Keratinocyte (primary cell): ENCODE measurements around the gene PLEKHH2. TPM values are rescaled to one million over a fixed set of nuclear protein-coding genes. Genes with fewer than 3 reads are reported as not detected.

ENCODE experiments used
- DNase-seq: peaks from one replicate; pipeline ENCODE4 v3.0.0-alpha.2; 2011; ENCODE audit warnings: low read depth, missing footprints, low spot score
- FAIRE-seq: peaks from 2 replicates; lab custom pipeline; 2011; peaks lifted over from hg19 to GRCh38; lab: Jason Lieb, UNC
- H2AFZ ChIP-seq: 2 replicates; pipeline ENCODE4 v1.6.0; 2012; ENCODE audit warnings: low read length, control low read depth, inconsistent platforms; ENCODE audit not compliant: control insufficient read depth
- H3K27ac ChIP-seq: 2 replicates; pipeline ENCODE4 v1.5.1; 2011; ENCODE audit warnings: low read length; ENCODE audit not compliant: control insufficient read depth, insufficient read depth
- H3K27me3 ChIP-seq: 3 replicates; pipeline ENCODE4 v1.6.0; 2011; ENCODE audit warnings: low read length; ENCODE audit not compliant: control insufficient read depth, insufficient read depth; ENCODE audit errors: extremely low read depth
- H3K36me3 ChIP-seq, 2 experiments: 2 replicates in 1 of 2; 3 replicates in 1 of 2; pipeline ENCODE4 v1.5.1; 2011; ENCODE audit warnings: low read length in 2 of 2, mild to moderate bottlenecking in 1 of 2; ENCODE audit not compliant: control insufficient read depth in 2 of 2, insufficient read depth in 2 of 2; ENCODE audit errors: extremely low read depth in 1 of 2
- H3K4me1 ChIP-seq: 3 replicates; pipeline ENCODE4 v1.5.1; 2011; ENCODE audit warnings: low read length; ENCODE audit not compliant: control insufficient read depth, insufficient read depth; ENCODE audit errors: extremely low read depth
- H3K4me2 ChIP-seq: 3 replicates; pipeline ENCODE4 v1.6.0; 2011; ENCODE audit warnings: low read depth, low read length; ENCODE audit not compliant: control insufficient read depth, insufficient read depth; ENCODE audit errors: extremely low read depth
- H3K4me3 ChIP-seq, 3 experiments: fragments of 200-600 bp in 1 of 3; sonication (generic) in 1 of 3; 2 replicates in 2 of 3; 3 replicates in 1 of 3; pipeline ENCODE4 v1.5.1; 2011 to 2016; ENCODE audit warnings: low read length in 3 of 3, mild to moderate bottlenecking in 3 of 3, control low read depth in 2 of 3, inconsistent platforms in 1 of 3, low read depth in 1 of 3, mixed read lengths in 1 of 3, mixed run types in 1 of 3, moderate library complexity in 1 of 3; ENCODE audit not compliant: control insufficient read depth in 2 of 3, insufficient read depth in 2 of 3; ENCODE audit errors: extremely low read depth in 1 of 3
- H3K79me2 ChIP-seq: 2 replicates; pipeline ENCODE4 v1.6.0; 2012; ENCODE audit warnings: low read length; ENCODE audit not compliant: control insufficient read depth, insufficient read depth
- H3K9ac ChIP-seq: 3 replicates; pipeline ENCODE4 v1.6.0; 2011; ENCODE audit warnings: low read length; ENCODE audit not compliant: control insufficient read depth, insufficient read depth; ENCODE audit errors: extremely low read depth
- H3K9me1 ChIP-seq: 3 replicates; pipeline ENCODE4 v1.6.0; 2011; ENCODE audit warnings: low read length; ENCODE audit not compliant: control insufficient read depth, insufficient read depth; ENCODE audit errors: extremely low read depth
- H3K9me3 ChIP-seq: 2 replicates; pipeline ENCODE4 v1.5.1; 2012; ENCODE audit warnings: low read depth, low read length; ENCODE audit not compliant: control insufficient read depth
- H4K20me1 ChIP-seq: 3 replicates; pipeline ENCODE4 v1.6.0; 2011; ENCODE audit warnings: low read length; ENCODE audit not compliant: control insufficient read depth, insufficient read depth; ENCODE audit errors: extremely low read depth
- EZH2 ChIP-seq: IDR thresholded peaks from one replicate; pipeline ENCODE4 v1.6.1; 2012; ENCODE audit warnings: inconsistent platforms, mild to moderate bottlenecking, low read length, moderate library complexity
- dilution Hi-C: fragments of 300-500 bp; cut with MboI; formaldehyde crosslinking; loops from one replicate; pipeline ENCODE4 v1.7.0; 2020; ENCODE audit warnings: low sequenced_read_pairs; ENCODE audit not compliant: extremely low pct_ligation_motif_present
- polyA plus RNA-seq, 5 experiments: library from polyadenylated mRNA; depleted of rRNA in 3 of 5; stranded (reverse) in 3 of 5; stranded (forward) in 1 of 5; unstranded in 1 of 5; fragments of >200 nt; gene quantifications; 1 replicate in 1 of 5; 2 replicates in 3 of 5; 3 replicates in 1 of 5; pipeline versions ENCODE4 v1.2.1 to v1.2.3, GENCODE V29; 2011 to 2012; ENCODE audit warnings: missing spikeins in 2 of 5, low read depth in 1 of 5, low replicate concordance in 1 of 5
- TF ChIP-seq, protein P1 (sequence below), 3 experiments: IDR thresholded peaks in 1 of 3; conservative IDR thresholded peaks in 1 of 3; optimal IDR thresholded peaks in 1 of 3; 2 replicates in 2 of 3; 3 replicates in 1 of 3; pipeline versions ENCODE3 to v1.5.1; 2011; ENCODE audit warnings: low read length in 3 of 3, mild to moderate bottlenecking in 3 of 3, moderate library complexity in 2 of 3, control low read depth in 1 of 3, inconsistent platforms in 1 of 3; ENCODE audit not compliant: insufficient read depth in 2 of 3; ENCODE audit errors: extremely low read depth in 1 of 3

PLEKHH2 gene
- polyA plus RNA-seq, 1 donor (not counting 4 experiments of a cell fraction or from before 2014, with no cell fraction given): 1.3 TPM

DNA sequence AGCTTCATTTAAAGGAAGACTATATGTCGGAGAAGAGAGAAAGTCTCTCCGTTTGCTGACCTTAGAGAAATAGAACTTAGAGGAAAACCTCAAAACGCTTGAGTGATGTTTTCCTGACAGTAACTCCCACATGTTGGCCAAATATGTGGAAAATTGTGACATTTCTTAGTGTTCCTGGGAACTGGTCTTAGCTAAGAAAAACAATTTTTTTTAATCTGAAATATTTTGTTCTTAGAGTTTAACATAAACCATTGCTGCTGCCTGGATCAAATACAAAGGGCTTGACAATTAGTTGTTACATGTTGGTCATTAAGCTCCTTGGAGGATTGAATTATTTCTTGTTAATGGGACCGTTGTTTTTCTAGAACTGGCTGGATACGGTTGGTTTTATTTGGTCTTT, 153.1 kb downstream of the PLEKHH2 start:
- peaks cover 3 to 12% of the 10 kb centered on the region in 2 experiments for H3K36me3 ChIP-seq
- no peaks in the 10 kb centered on the region for H3K9me1 ChIP-seq

GRCh38 chr2:43791035-43791765, 154.1 kb downstream of the PLEKHH2 start:
- dilution Hi-C loops: no loop called here

More for the DNA sequence above, 153.1 kb downstream of the PLEKHH2 start:
- Histone ChIP-seq H3K4me1 (no peaks in the 10 kb centered on the region), H3K27ac (no peak overlapping the region), H4K20me1 (no peaks in the 10 kb centered on the region), H2AFZ (no peak overlapping the region), H3K79me2 (no peaks in the 10 kb centered on the region), H3K27me3 (no peaks in the 10 kb centered on the region), H3K4me3 (no peak overlapping the region), H3K9ac (no peak overlapping the region), H3K9me3 (no peaks in the 10 kb centered on the region), H3K4me2 (no peak overlapping the region)
- DNase-seq (no peak), FAIRE-seq (no peak)
- dilution Hi-C loops: no loop called here
- TF ChIP-seq EZH2: no peak
- TF ChIP-seq, protein P1, sequence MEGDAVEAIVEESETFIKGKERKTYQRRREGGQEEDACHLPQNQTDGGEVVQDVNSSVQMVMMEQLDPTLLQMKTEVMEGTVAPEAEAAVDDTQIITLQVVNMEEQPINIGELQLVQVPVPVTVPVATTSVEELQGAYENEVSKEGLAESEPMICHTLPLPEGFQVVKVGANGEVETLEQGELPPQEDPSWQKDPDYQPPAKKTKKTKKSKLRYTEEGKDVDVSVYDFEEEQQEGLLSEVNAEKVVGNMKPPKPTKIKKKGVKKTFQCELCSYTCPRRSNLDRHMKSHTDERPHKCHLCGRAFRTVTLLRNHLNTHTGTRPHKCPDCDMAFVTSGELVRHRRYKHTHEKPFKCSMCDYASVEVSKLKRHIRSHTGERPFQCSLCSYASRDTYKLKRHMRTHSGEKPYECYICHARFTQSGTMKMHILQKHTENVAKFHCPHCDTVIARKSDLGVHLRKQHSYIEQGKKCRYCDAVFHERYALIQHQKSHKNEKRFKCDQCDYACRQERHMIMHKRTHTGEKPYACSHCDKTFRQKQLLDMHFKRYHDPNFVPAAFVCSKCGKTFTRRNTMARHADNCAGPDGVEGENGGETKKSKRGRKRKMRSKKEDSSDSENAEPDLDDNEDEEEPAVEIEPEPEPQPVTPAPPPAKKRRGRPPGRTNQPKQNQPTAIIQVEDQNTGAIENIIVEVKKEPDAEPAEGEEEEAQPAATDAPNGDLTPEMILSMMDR (optimal IDR thresholded peaks at IDR 0.05 in 1 of 3, IDR thresholded peaks at IDR 0.05 in 1 of 3, conservative IDR thresholded peaks at IDR 0.05 in 1 of 3; ENCODE audit: extremely low read depth in 1 of 3, insufficient read depth in 2 of 3, low read length in 3 of 3): no peak

More at GRCh38 chr2:43791035-43791765, 154.1 kb downstream of the PLEKHH2 start:
- H3K36me3 ChIP-seq: peaks cover 3 to 12% of the 10 kb centered on the region in 2 experiments
- H3K4me3 ChIP-seq: no peak overlapping the region
- no peaks in the 10 kb centered on the region for H3K9me3 ChIP-seq
- DNase-seq: no peak
- no peak for FAIRE-seq
- no peaks in the 10 kb centered on the region for H3K4me1 ChIP-seq
- TF ChIP-seq, protein P1 (optimal IDR thresholded peaks at IDR 0.05 in 1 of 3, IDR thresholded peaks at IDR 0.05 in 1 of 3, conservative IDR thresholded peaks at IDR 0.05 in 1 of 3; ENCODE audit: extremely low read depth in 1 of 3, insufficient read depth in 2 of 3, low read length in 3 of 3): no peak
- TF ChIP-seq EZH2: no peak
- no peak overlapping the region for H3K27ac ChIP-seq
- no peak overlapping the region for H2AFZ ChIP-seq
- no peaks in the 10 kb centered on the region for H3K9me1 ChIP-seq
- H3K27me3 ChIP-seq: no peaks in the 10 kb centered on the region
- H3K79me2 ChIP-seq: no peaks in the 10 kb centered on the region
- no peaks in the 10 kb centered on the region for H4K20me1 ChIP-seq
- H3K4me2 ChIP-seq: no peak overlapping the region
- no peak overlapping the region for H3K9ac ChIP-seq
